GM10847 (cell line): Measurements from ENCODE around the gene CEP43.
A peak's percentile ranks its signal among the peaks of the same experiment; 100 is the strongest.

Experiments
- POLR2A ChIP-seq: IDR thresholded peaks from 2 replicates; pipeline ENCODE4 v1.6.1; 2011; ENCODE audit not compliant: insufficient read length; ENCODE audit errors: extremely low read depth

The CEP43 gene

GRCh38 chr6:166999145-166999883 is at the start of gene CEP43:
Gene CEP43, plus strand, starts transcription at chr6:166999397. Its CDS starts 16 bp downstream, at chr6:166999413.
- TF ChIP-seq POLR2A: peak; percentile 42

- TF ChIP-seq POLR2A: no peak
These were observed 49.4 kb upstream of the CEP43 start for GRCh38 chr6:166949528-166950442.

GRCh38 chr6:166950443-166950821 is 48.8 kb upstream of the CEP43 start:
- peak; percentile 13 for TF ChIP-seq POLR2A

GRCh38 chr6:166951670-166952060 is 47.5 kb upstream of the CEP43 start:
- no peak for TF ChIP-seq POLR2A

- TF ChIP-seq POLR2A: no peak
These were observed 47.1 kb upstream of the CEP43 start for GRCh38 chr6:166952121-166952520.

- TF ChIP-seq POLR2A: no peak
These were observed 46.4 kb upstream of the CEP43 start for GRCh38 chr6:166952567-166953486.

- TF ChIP-seq POLR2A: no peak
These were observed 45.0 kb upstream of the CEP43 start for GRCh38 chr6:166954118-166954713.

- TF ChIP-seq POLR2A: no peak
These were observed 43.9 kb upstream of the CEP43 start for GRCh38 chr6:166955121-166955864.

GRCh38 chr6:166955865-166956443 is 43.2 kb upstream of the CEP43 start:
- TF ChIP-seq POLR2A: no peak

GRCh38 chr6:166956444-166957086 is 42.6 kb upstream of the CEP43 start, which contains the start of gene RNASET2:
Gene RNASET2, minus strand, starts transcription at chr6:166956550. Its CDS starts 368 bp downstream, at chr6:166956182.
- peak; percentile 61 for TF ChIP-seq POLR2A

GRCh38 chr6:166957087-166957804 is 42.0 kb upstream of the CEP43 start:
- peak; percentile 19 for TF ChIP-seq POLR2A

- TF ChIP-seq POLR2A: no peak
These were observed 41.5 kb upstream of the CEP43 start for GRCh38 chr6:166957805-166958076.

GRCh38 chr6:166958926-166959861 is 40.0 kb upstream of the CEP43 start:
- TF ChIP-seq POLR2A: no peak
